Glomerular visceral epithelial cell (primary cell): ENCODE results near the gene GDF10.
A peak's percentile ranks its signal among the peaks of the same experiment; 100 is the strongest.

Experiments used
- DNase-seq: peaks from one replicate; pipeline ENCODE4 v3.0.0-alpha.2; 2016; ENCODE audit errors: extremely low spot score

Gene GDF10

GRCh38 chr10:47299611-47300428, at the start of gene GDF10:
TSS of gene GDF10 (plus strand) at chr10:47300197. CDS start at chr10:47300652, 455 bp downstream.
- DNase-seq = no peak

- DNase-seq = no peak
Measured at GRCh38 chr10:47252093-47252780, 47.8 kb upstream of the GDF10 start.

GRCh38 chr10:47253030-47253637, 46.9 kb upstream of the GDF10 start:
- DNase-seq = no peak

GRCh38 chr10:47253651-47254375, 46.2 kb upstream of the GDF10 start:
- DNase-seq = peak; percentile 54

- no peak for DNase-seq
Measured at GRCh38 chr10:47254611-47255010, 45.4 kb upstream of the GDF10 start.

GRCh38 chr10:47255033-47255813, 44.8 kb upstream of the GDF10 start:
- no peak for DNase-seq

- DNase-seq = no peak
Measured at GRCh38 chr10:47255866-47256265, 44.1 kb upstream of the GDF10 start.

- no peak for DNase-seq
Measured at GRCh38 chr10:47256751-47257336, 43.2 kb upstream of the GDF10 start.

GRCh38 chr10:47257396-47258120, 42.4 kb upstream of the GDF10 start:
- no peak for DNase-seq

GRCh38 chr10:47258921-47259320, 41.1 kb upstream of the GDF10 start:
- DNase-seq = no peak

GRCh38 chr10:47259466-47259865, 40.5 kb upstream of the GDF10 start:
- no peak for DNase-seq

GRCh38 chr10:47260505-47261111, 39.4 kb upstream of the GDF10 start:
- no peak for DNase-seq

- DNase-seq = no peak
Measured at GRCh38 chr10:47261121-47261520, 38.9 kb upstream of the GDF10 start.

GRCh38 chr10:47261556-47261955, 38.4 kb upstream of the GDF10 start:
- DNase-seq = no peak

GRCh38 chr10:47262606-47263533, 37.1 kb upstream of the GDF10 start:
- DNase-seq = no peak

GRCh38 chr10:47264797-47265281, 35.2 kb upstream of the GDF10 start:
- DNase-seq = no peak

GRCh38 chr10:47266602-47267001, 33.4 kb upstream of the GDF10 start:
- DNase-seq = no peak

GRCh38 chr10:47268696-47269095, 31.3 kb upstream of the GDF10 start:
- no peak for DNase-seq

- no peak for DNase-seq
Measured at GRCh38 chr10:47269294-47269693, 30.7 kb upstream of the GDF10 start.
